ENCODE results near the gene MAN2B1. TPM values are rescaled to one million over a fixed set of nuclear protein-coding genes. Genes with fewer than 3 reads are reported as not detected.
A peak's percentile ranks its signal among the peaks of the same experiment; 100 is the strongest.

Gene MAN2B1
- total RNA-seq, 1 donor from 2014 or later, result 98.4 TPM

DNA sequence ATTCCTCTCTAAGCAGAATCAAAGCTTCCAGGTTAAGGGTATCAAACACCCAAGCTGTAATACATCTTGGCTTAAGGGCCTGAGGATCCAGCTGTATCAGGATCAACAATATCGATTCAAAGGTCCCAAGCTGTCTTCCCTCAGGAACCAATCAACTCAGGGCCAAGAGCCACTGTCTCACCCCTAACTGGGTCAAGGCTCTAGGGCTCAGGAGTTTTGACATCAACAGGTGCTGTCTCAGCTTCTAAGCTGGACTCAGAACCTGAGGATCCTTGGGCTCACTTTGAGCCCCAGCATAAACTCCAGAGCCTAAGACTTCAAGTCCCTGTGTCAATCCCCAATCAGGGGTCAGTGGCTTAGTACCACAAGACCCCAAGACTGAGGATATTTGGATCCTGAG is 29.0 kb upstream of the MAN2B1 start:
- H3K36me3 Mint-ChIP-seq (ENCODE audit: low read depth, unreplicated experiment), result peaks cover 10% of the 10 kb centered on the region
- H3K4me1 Mint-ChIP-seq (ENCODE audit: unreplicated experiment), result peaks cover 3% of the 10 kb centered on the region
- H3K27me3 Mint-ChIP-seq (ENCODE audit: unreplicated experiment), result peaks cover 8% of the 10 kb centered on the region
- no peak for DNase-seq (ENCODE audit: low spot score)
- H3K4me3 Mint-ChIP-seq (ENCODE audit: unreplicated experiment), result peak overlapping the region; percentile 69
- H3K9me3 Mint-ChIP-seq (ENCODE audit: unreplicated experiment), result no peaks in the 10 kb centered on the region
- TF ChIP-seq, protein P1, sequence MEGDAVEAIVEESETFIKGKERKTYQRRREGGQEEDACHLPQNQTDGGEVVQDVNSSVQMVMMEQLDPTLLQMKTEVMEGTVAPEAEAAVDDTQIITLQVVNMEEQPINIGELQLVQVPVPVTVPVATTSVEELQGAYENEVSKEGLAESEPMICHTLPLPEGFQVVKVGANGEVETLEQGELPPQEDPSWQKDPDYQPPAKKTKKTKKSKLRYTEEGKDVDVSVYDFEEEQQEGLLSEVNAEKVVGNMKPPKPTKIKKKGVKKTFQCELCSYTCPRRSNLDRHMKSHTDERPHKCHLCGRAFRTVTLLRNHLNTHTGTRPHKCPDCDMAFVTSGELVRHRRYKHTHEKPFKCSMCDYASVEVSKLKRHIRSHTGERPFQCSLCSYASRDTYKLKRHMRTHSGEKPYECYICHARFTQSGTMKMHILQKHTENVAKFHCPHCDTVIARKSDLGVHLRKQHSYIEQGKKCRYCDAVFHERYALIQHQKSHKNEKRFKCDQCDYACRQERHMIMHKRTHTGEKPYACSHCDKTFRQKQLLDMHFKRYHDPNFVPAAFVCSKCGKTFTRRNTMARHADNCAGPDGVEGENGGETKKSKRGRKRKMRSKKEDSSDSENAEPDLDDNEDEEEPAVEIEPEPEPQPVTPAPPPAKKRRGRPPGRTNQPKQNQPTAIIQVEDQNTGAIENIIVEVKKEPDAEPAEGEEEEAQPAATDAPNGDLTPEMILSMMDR (IDR thresholded peaks at IDR 0.05; ENCODE audit: unreplicated experiment), result no peak
- H3K27ac Mint-ChIP-seq (ENCODE audit: unreplicated experiment), result no peak overlapping the region

DNA sequence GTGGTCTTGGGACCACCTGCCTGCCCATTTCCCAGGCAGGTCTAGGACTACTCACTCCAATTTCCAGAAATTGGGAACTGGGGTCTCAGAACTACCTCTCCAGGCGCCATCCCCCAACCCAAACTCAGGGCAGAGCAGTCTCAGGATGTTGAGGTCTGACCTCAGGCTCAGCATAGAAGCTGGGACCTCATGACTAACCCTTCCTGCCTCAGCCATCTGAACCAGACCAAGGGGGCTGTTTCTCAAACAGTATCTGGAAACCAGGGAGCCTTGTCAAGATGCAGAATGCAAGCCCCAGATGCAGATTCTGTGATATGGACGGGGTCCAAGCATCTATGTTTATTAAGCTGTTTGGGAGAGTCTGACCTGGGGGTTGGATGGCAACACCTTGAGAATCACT is 28.6 kb upstream of the MAN2B1 start:
- Mint-ChIP-seq H3K27me3 (ENCODE audit: unreplicated experiment) (peaks cover 8% of the 10 kb centered on the region), H3K9me3 (ENCODE audit: unreplicated experiment) (no peaks in the 10 kb centered on the region), H3K4me3 (ENCODE audit: unreplicated experiment) (no peak overlapping the region), H3K4me1 (ENCODE audit: unreplicated experiment) (peaks cover 3% of the 10 kb centered on the region), H3K36me3 (ENCODE audit: low read depth, unreplicated experiment) (peaks cover 10% of the 10 kb centered on the region), H3K27ac (ENCODE audit: unreplicated experiment) (no peak overlapping the region)
- TF ChIP-seq, protein P1 (IDR thresholded peaks at IDR 0.05; ENCODE audit: unreplicated experiment), result no peak
- DNase-seq (ENCODE audit: low spot score), result no peak

DNA sequence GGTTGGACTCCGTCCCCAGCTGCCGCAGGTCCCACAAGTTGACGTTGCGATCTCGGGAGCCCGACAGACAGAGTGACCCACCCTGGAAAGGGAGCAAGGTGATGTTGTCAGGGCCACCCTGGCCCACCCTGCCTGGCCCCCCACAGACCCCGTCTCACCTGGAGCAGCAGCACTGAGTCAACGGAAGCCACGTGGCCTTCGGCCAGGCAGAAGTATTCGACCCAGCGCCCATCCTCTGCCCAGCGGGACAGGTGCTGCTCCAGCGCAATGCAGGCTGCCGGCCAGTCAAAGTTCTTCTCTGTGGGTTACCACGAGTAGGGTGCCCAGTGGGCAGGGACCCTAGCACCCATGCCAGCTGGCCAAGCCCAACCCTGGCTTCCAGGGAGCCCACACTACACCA is 28.1 kb upstream of the MAN2B1 start:
- DNase-seq (ENCODE audit: low spot score), result no peak
- H3K36me3 Mint-ChIP-seq (ENCODE audit: low read depth, unreplicated experiment), result peaks cover 10% of the 10 kb centered on the region
- no peak overlapping the region for H3K4me3 Mint-ChIP-seq (ENCODE audit: unreplicated experiment)

DNA sequence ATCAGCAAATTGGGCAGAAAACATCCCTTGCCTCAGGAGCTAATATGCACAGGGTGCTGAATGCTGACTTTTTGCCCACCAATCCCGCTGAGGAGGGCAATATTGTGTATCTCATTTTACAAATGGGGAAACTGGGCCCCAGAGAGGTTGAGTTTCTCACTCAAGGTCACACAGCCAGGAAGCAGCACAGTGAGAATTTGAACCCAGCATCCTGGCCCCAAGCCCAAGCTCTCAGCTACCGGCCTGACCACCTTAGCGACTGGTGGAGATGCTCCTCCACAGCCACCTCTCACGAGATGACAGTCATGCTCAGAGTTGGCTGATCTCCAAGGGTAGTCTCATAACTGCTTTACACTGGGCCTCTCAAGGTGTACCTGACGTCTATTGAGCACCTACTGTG is 26.4 kb upstream of the MAN2B1 start:
- H3K4me3 Mint-ChIP-seq (ENCODE audit: unreplicated experiment), result no peak overlapping the region
- H3K36me3 Mint-ChIP-seq (ENCODE audit: low read depth, unreplicated experiment), result peaks cover 6% of the 10 kb centered on the region
- no peak overlapping the region for H3K27ac Mint-ChIP-seq (ENCODE audit: unreplicated experiment)
- no peak for DNase-seq (ENCODE audit: low spot score)
- H3K4me1 Mint-ChIP-seq (ENCODE audit: unreplicated experiment), result no peaks in the 10 kb centered on the region
- H3K27me3 Mint-ChIP-seq (ENCODE audit: unreplicated experiment), result peaks cover 3% of the 10 kb centered on the region
- H3K9me3 Mint-ChIP-seq (ENCODE audit: unreplicated experiment), result no peaks in the 10 kb centered on the region
- TF ChIP-seq, protein P1 (IDR thresholded peaks at IDR 0.05; ENCODE audit: unreplicated experiment), result no peak

More for the DNA sequence above, 28.1 kb upstream of the MAN2B1 start:
- TF ChIP-seq, protein P1 (IDR thresholded peaks at IDR 0.05; ENCODE audit: unreplicated experiment), result no peak
- H3K27me3 Mint-ChIP-seq (ENCODE audit: unreplicated experiment), result peaks cover 8% of the 10 kb centered on the region
- H3K9me3 Mint-ChIP-seq (ENCODE audit: unreplicated experiment), result no peaks in the 10 kb centered on the region
- peaks cover 3% of the 10 kb centered on the region for H3K4me1 Mint-ChIP-seq (ENCODE audit: unreplicated experiment)
- H3K27ac Mint-ChIP-seq (ENCODE audit: unreplicated experiment), result no peak overlapping the region

DNA sequence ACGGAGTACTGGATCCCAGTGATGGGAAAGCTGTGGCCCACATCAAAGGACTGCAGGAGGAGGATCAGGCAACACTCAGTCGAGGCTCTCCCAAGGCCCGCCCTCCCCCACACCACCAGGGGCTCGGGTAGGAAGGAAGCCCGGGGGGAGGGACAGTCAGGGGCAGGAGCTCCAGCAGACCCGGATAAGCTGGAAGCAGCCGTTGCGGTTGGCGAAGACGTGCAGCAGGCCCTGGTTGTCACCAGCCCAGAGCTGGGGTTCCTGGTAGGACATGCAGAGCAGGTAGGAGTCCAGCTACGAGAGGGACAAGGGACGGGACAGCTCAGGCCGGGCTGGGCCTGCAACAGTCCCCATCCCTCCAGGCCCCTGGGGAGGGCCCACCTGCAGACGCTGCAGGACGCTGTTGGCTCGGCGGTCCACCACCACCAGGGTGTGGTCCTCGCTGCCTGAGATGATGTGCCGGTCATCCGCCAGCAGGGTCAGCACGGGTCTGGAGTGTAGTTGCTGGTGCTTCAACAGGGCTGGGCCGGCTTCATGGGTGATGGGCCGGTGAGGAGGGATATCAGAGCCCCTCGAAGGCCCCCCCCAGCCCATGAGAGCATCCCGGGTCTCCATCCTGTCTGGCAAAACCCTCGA is 23.2 kb upstream of the MAN2B1 start:
- Mint-ChIP-seq H3K27ac (ENCODE audit: unreplicated experiment) (no peak overlapping the region), H3K4me3 (ENCODE audit: unreplicated experiment) (no peak overlapping the region), H3K9me3 (ENCODE audit: unreplicated experiment) (no peaks in the 10 kb centered on the region), H3K36me3 (ENCODE audit: low read depth, unreplicated experiment) (peaks cover 6% of the 10 kb centered on the region), H3K27me3 (ENCODE audit: unreplicated experiment) (peaks cover 8% of the 10 kb centered on the region), H3K4me1 (ENCODE audit: unreplicated experiment) (no peaks in the 10 kb centered on the region)
- TF ChIP-seq, protein P1 (IDR thresholded peaks at IDR 0.05; ENCODE audit: unreplicated experiment), result no peak
- DNase-seq (ENCODE audit: low spot score), result no peak

All from endothelial cell (in vitro differentiated cells).